GM23338 (cell line): ENCODE data around the gene CBX6. TPM values are rescaled to one million over a fixed set of nuclear protein-coding genes. Genes with fewer than 3 reads are reported as not detected.

Experiments used
- ATAC-seq: fragments of 200-7000 bp; cut with Tn5 transposase; 3 replicates; pipeline ENCODE4 v1.9.1; 2020
- DNase-seq: peaks from one replicate; pipeline ENCODE4 v3.0.0-alpha.2; 2015; ENCODE audit warnings: low spot score
- H2AFZ ChIP-seq: fragments of 200-600 bp; sonication (generic); 2 replicates; pipeline ENCODE4 v1.8.0; 2016; ENCODE audit warnings: antibody characterized with exemption, mild to moderate bottlenecking, moderate library complexity
- H3F3A ChIP-seq: fragments of 200-600 bp; sonication (generic); replicated peaks from 2 replicates; pipeline ENCODE4 v1.8.0; 2017; ENCODE audit warnings: antibody characterized with exemption, mixed run types, low read depth
- H3K27ac ChIP-seq: fragments of 200-600 bp; sonication (generic); 2 replicates; pipeline ENCODE4 v1.6.1; 2016; ENCODE audit warnings: low read depth
- H3K27me3 ChIP-seq: fragments of 200-600 bp; sonication (generic); 2 replicates; pipeline ENCODE4 v1.8.0; 2016; ENCODE audit warnings: mild to moderate bottlenecking, mixed run types, moderate library complexity; ENCODE audit not compliant: insufficient read depth
- H3K36me3 ChIP-seq: fragments of 200-600 bp; sonication (generic); 2 replicates; pipeline ENCODE4 v1.8.0; 2016; ENCODE audit warnings: mild to moderate bottlenecking; ENCODE audit not compliant: insufficient read depth
- H3K4me1 ChIP-seq: fragments of 200-600 bp; sonication (generic); 2 replicates; pipeline ENCODE4 v1.8.0; 2016; ENCODE audit warnings: mild to moderate bottlenecking, moderate library complexity; ENCODE audit not compliant: insufficient read depth
- H3K4me2 ChIP-seq: fragments of 200-600 bp; sonication (generic); 2 replicates; pipeline ENCODE4 v1.7.1; 2017; ENCODE audit warnings: mixed run types
- H3K4me3 ChIP-seq: fragments of 200-600 bp; sonication (generic); 2 replicates; pipeline ENCODE4 v1.6.1; 2016; ENCODE audit warnings: mixed run types
- H3K79me2 ChIP-seq: fragments of 200-600 bp; sonication (generic); replicated peaks from 2 replicates; pipeline ENCODE4 v1.8.0; 2017; ENCODE audit warnings: mild to moderate bottlenecking; ENCODE audit not compliant: insufficient read depth
- H3K9me2 ChIP-seq: fragments of 200-600 bp; sonication (generic); 2 replicates; pipeline ENCODE4 v1.8.0; 2017; ENCODE audit not compliant: insufficient read depth
- H4K20me1 ChIP-seq: fragments of 200-600 bp; sonication (generic); replicated peaks from 2 replicates; pipeline ENCODE4 v1.8.0; 2017; ENCODE audit warnings: mild to moderate bottlenecking; ENCODE audit not compliant: insufficient read depth
- H3K27ac Mint-ChIP-seq: 2 replicates; pipeline ENCODE4 v1.8.0; 2020; ENCODE audit warnings: inconsistent platforms, mild to moderate bottlenecking, moderate library complexity, mixed read lengths
- H3K27me3 Mint-ChIP-seq: 3 replicates; pipeline ENCODE4 v1.8.0; 2022; ENCODE audit warnings: low read depth, mild to moderate bottlenecking, moderate library complexity, mixed read lengths, inconsistent platforms; ENCODE audit not compliant: insufficient read depth, poor library complexity
- H3K36me3 Mint-ChIP-seq: 3 replicates; pipeline ENCODE4 v1.8.0; 2021; ENCODE audit warnings: low read depth, mild to moderate bottlenecking, inconsistent platforms, moderate library complexity, mixed read lengths
- H3K4me1 Mint-ChIP-seq: 3 replicates; pipeline ENCODE4 v1.8.0; 2020; ENCODE audit warnings: mild to moderate bottlenecking, inconsistent platforms, mixed read lengths
- H3K4me3 Mint-ChIP-seq: 3 replicates; pipeline ENCODE4 v1.8.0; 2021; ENCODE audit warnings: moderate library complexity, mild to moderate bottlenecking, inconsistent platforms, mixed read lengths
- H3K9me3 Mint-ChIP-seq: 3 replicates; pipeline ENCODE4 v1.8.0; 2020; ENCODE audit warnings: moderate library complexity, mild to moderate bottlenecking, inconsistent platforms, mixed read lengths
- CREB1 ChIP-seq: fragments of 250-450 bp; sonication (Bioruptor Pico); IDR thresholded peaks from 2 replicates; pipeline ENCODE4 v1.5.0; 2020; ENCODE audit warnings: low read depth, mild to moderate bottlenecking, moderate library complexity
- EZH2 ChIP-seq: fragments of 200-600 bp; sonication (generic); IDR thresholded peaks from one replicate; pipeline ENCODE4 v1.8.0; 2017; ENCODE audit warnings: antibody characterized with exemption, mild to moderate bottlenecking, low read depth; ENCODE audit not compliant: unreplicated experiment
- EZH2phosphoT487 ChIP-seq: fragments of 200-600 bp; sonication (generic); IDR thresholded peaks from one replicate; pipeline ENCODE4 v1.8.1; 2018; ENCODE audit warnings: antibody characterized with exemption; ENCODE audit not compliant: unreplicated experiment
- JUNB ChIP-seq: IDR thresholded peaks from one replicate; pipeline ENCODE4 v1.6.1; 2016; ENCODE audit warnings: antibody characterized with exemption; ENCODE audit not compliant: unreplicated experiment
- POLR2AphosphoS5 ChIP-seq: IDR thresholded peaks from 2 replicates; pipeline ENCODE4 v1.6.1; 2016; ENCODE audit warnings: antibody characterized with exemption, low read depth
- STAT1 ChIP-seq: IDR thresholded peaks from one replicate; pipeline ENCODE4 v1.6.1; 2016; ENCODE audit warnings: antibody characterized with exemption; ENCODE audit not compliant: unreplicated experiment
- ZNF114 ChIP-seq: fragments of 250-450 bp; sonication (Bioruptor Pico); IDR thresholded peaks from 2 replicates; pipeline ENCODE4 v1.5.0; 2020; ENCODE audit warnings: mild to moderate bottlenecking, moderate library complexity
- ZNF331 ChIP-seq: fragments of 250-450 bp; sonication (Bioruptor Pico); IDR thresholded peaks from 2 replicates; pipeline ENCODE4 v1.5.0; 2020; ENCODE audit warnings: low read depth, mild to moderate bottlenecking, moderate library complexity
- polyA plus RNA-seq: library from polyadenylated mRNA; unstranded; fragments of >200 nt; fragmentation: Nextera tagmentation; extraction: Ambion mirVana; gene quantifications from 2 replicates; pipeline ENCODE4 v1.2.1, GENCODE V29; 2016
- total RNA-seq: library from RNA; depleted of rRNA; stranded (reverse); fragments of >200 nt; shearing (Covaris generic); gene quantifications from 2 replicates; pipeline ENCODE4 v1.2.3, GENCODE V29; 2014
- TF ChIP-seq, protein P1 (sequence below): fragments of 250-450 bp; sonication (Bioruptor Pico); IDR thresholded peaks from 2 replicates; pipeline ENCODE4 v1.5.0; 2020; ENCODE audit warnings: mild to moderate bottlenecking, moderate library complexity
- TF ChIP-seq, protein P2 (sequence below): IDR thresholded peaks from 2 replicates; pipeline ENCODE4 v1.6.1; 2016; ENCODE audit warnings: antibody characterized with exemption
- TF ChIP-seq, protein P3 (sequence below), 2 experiments: fragments of 200-600 bp in 1 of 2; sonication (generic) in 1 of 2; conservative IDR thresholded peaks; 2 replicates each; pipeline versions ENCODE4 v1.5.1 to v1.6.1; 2016 to 2017; ENCODE audit warnings: antibody characterized with exemption in 2 of 2, low read depth in 2 of 2, mild to moderate bottlenecking in 2 of 2, moderate library complexity in 1 of 2

CBX6 gene
- total and polyA plus RNA-seq, 2 experiments from 2014 or later = 18.5 to 23.0 TPM

GRCh38 chr22:38901111-38901641 lies 29.2 kb upstream of the CBX6 start:
- Mint-ChIP-seq H3K36me3 (peaks cover 11% of the 10 kb centered on the region), H3K27ac (no peak overlapping the region), H3K27me3 (peaks cover 3% of the 10 kb centered on the region), H3K4me1 (no peaks in the 10 kb centered on the region), H3K9me3 (peaks cover 50% of the 10 kb centered on the region), H3K4me3 (no peak overlapping the region)
- Histone ChIP-seq H3K4me1 (no peaks in the 10 kb centered on the region), H3K4me3 (no peak overlapping the region), H2AFZ (no peak overlapping the region), H3K27ac (no peak overlapping the region), H3K27me3 (no peaks in the 10 kb centered on the region), H3K9me2 (no peaks in the 10 kb centered on the region), H4K20me1 (no peaks in the 10 kb centered on the region), H3F3A (no peaks in the 10 kb centered on the region), H3K4me2 (no peak overlapping the region), H3K79me2 (no peaks in the 10 kb centered on the region), H3K36me3 (no peaks in the 10 kb centered on the region; the same call in 1 of the 2 replicates)
- TF ChIP-seq EZH2phosphoT487 = no peak
- ATAC-seq = no peak
- no peak for DNase-seq

GRCh38 chr22:38900677-38901076 lies 28.7 kb upstream of the CBX6 start:
- no peak overlapping the region for H3K4me3 ChIP-seq
- H3K27ac ChIP-seq = no peak overlapping the region
- Mint-ChIP-seq H3K27me3 (peaks cover 3% of the 10 kb centered on the region), H3K9me3 (peaks cover 45% of the 10 kb centered on the region), H3K27ac (no peak overlapping the region), H3K36me3 (peaks cover 11% of the 10 kb centered on the region), H3K4me1 (no peaks in the 10 kb centered on the region), H3K4me3 (no peak overlapping the region)
- no peaks in the 10 kb centered on the region; the same call in 1 of the 2 replicates for H3K36me3 ChIP-seq
- no peak overlapping the region for H2AFZ ChIP-seq
- H3F3A ChIP-seq = no peaks in the 10 kb centered on the region
- no peaks in the 10 kb centered on the region for H3K27me3 ChIP-seq
- ATAC-seq = no peak
- H3K4me2 ChIP-seq = no peak overlapping the region
- H3K79me2 ChIP-seq = no peaks in the 10 kb centered on the region
- H3K4me1 ChIP-seq = no peaks in the 10 kb centered on the region
- H4K20me1 ChIP-seq = no peaks in the 10 kb centered on the region
- no peaks in the 10 kb centered on the region for H3K9me2 ChIP-seq
- DNase-seq = no peak
- TF ChIP-seq STAT1 (no peak), JUNB (no peak), ZNF331 (CRISPR knock-in tag) (no peak), EZH2 (no peak), POLR2AphosphoS5 (no peak), EZH2phosphoT487 (no peak), CREB1 (CRISPR knock-in tag) (no peak), ZNF114 (CRISPR knock-in tag) (no peak)
- TF ChIP-seq, protein P1, sequence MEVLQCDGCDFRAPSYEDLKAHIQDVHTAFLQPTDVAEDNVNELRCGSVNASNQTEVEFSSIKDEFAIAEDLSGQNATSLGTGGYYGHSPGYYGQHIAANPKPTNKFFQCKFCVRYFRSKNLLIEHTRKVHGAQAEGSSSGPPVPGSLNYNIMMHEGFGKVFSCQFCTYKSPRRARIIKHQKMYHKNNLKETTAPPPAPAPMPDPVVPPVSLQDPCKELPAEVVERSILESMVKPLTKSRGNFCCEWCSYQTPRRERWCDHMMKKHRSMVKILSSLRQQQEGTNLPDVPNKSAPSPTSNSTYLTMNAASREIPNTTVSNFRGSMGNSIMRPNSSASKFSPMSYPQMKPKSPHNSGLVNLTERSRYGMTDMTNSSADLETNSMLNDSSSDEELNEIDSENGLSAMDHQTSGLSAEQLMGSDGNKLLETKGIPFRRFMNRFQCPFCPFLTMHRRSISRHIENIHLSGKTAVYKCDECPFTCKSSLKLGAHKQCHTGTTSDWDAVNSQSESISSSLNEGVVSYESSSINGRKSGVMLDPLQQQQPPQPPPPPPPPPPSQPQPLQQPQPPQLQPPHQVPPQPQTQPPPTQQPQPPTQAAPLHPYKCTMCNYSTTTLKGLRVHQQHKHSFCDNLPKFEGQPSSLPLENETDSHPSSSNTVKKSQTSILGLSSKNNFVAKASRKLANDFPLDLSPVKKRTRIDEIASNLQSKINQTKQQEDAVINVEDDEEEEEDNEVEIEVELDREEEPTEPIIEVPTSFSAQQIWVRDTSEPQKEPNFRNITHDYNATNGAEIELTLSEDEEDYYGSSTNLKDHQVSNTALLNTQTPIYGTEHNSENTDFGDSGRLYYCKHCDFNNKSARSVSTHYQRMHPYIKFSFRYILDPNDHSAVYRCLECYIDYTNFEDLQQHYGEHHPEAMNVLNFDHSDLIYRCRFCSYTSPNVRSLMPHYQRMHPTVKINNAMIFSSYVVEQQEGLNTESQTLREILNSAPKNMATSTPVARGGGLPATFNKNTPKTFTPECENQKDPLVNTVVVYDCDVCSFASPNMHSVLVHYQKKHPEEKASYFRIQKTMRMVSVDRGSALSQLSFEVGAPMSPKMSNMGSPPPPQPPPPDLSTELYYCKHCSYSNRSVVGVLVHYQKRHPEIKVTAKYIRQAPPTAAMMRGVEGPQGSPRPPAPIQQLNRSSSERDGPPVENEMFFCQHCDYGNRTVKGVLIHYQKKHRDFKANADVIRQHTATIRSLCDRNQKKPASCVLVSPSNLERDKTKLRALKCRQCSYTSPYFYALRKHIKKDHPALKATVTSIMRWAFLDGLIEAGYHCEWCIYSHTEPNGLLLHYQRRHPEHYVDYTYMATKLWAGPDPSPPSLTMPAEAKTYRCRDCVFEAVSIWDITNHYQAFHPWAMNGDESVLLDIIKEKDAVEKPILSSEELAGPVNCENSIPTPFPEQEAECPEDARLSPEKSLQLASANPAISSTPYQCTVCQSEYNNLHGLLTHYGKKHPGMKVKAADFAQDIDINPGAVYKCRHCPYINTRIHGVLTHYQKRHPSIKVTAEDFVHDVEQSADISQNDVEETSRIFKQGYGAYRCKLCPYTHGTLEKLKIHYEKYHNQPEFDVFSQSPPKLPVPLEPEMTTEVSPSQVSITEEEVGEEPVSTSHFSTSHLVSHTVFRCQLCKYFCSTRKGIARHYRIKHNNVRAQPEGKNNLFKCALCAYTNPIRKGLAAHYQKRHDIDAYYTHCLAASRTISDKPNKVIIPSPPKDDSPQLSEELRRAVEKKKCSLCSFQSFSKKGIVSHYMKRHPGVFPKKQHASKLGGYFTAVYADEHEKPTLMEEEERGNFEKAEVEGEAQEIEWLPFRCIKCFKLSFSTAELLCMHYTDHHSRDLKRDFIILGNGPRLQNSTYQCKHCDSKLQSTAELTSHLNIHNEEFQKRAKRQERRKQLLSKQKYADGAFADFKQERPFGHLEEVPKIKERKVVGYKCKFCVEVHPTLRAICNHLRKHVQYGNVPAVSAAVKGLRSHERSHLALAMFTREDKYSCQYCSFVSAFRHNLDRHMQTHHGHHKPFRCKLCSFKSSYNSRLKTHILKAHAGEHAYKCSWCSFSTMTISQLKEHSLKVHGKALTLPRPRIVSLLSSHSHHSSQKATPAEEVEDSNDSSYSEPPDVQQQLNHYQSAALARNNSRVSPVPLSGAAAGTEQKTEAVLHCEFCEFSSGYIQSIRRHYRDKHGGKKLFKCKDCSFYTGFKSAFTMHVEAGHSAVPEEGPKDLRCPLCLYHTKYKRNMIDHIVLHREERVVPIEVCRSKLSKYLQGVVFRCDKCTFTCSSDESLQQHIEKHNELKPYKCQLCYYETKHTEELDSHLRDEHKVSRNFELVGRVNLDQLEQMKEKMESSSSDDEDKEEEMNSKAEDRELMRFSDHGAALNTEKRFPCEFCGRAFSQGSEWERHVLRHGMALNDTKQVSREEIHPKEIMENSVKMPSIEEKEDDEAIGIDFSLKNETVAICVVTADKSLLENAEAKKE (CRISPR knock-in tag) = no peak
- TF ChIP-seq, protein P2, sequence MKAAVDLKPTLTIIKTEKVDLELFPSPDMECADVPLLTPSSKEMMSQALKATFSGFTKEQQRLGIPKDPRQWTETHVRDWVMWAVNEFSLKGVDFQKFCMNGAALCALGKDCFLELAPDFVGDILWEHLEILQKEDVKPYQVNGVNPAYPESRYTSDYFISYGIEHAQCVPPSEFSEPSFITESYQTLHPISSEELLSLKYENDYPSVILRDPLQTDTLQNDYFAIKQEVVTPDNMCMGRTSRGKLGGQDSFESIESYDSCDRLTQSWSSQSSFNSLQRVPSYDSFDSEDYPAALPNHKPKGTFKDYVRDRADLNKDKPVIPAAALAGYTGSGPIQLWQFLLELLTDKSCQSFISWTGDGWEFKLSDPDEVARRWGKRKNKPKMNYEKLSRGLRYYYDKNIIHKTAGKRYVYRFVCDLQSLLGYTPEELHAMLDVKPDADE = no peak
- TF ChIP-seq, protein P3, sequence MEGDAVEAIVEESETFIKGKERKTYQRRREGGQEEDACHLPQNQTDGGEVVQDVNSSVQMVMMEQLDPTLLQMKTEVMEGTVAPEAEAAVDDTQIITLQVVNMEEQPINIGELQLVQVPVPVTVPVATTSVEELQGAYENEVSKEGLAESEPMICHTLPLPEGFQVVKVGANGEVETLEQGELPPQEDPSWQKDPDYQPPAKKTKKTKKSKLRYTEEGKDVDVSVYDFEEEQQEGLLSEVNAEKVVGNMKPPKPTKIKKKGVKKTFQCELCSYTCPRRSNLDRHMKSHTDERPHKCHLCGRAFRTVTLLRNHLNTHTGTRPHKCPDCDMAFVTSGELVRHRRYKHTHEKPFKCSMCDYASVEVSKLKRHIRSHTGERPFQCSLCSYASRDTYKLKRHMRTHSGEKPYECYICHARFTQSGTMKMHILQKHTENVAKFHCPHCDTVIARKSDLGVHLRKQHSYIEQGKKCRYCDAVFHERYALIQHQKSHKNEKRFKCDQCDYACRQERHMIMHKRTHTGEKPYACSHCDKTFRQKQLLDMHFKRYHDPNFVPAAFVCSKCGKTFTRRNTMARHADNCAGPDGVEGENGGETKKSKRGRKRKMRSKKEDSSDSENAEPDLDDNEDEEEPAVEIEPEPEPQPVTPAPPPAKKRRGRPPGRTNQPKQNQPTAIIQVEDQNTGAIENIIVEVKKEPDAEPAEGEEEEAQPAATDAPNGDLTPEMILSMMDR (conservative IDR thresholded peaks at IDR 0.05; ENCODE audit: low read depth in 2 of 2) = no peak
